ENCODE data around the gene GNG2. TPM values are rescaled to one million over a fixed set of nuclear protein-coding genes. Genes with fewer than 3 reads are reported as not detected.

GNG2 gene
- polyA plus RNA-seq, 1 of the 3 experiments (the other 2 are of a cell fraction) = 17.8 TPM

GRCh38 chr14:51868405-51868804, 8.0 kb downstream of the GNG2 start (continued):
- no peak for TF ChIP-seq CTCF (IDR thresholded peaks at IDR 0.05)
- no peak for TF ChIP-seq NFIC (IDR thresholded peaks at IDR 0.05; ENCODE audit: borderline replicate concordance)
- TF ChIP-seq GABPA (IDR thresholded peaks at IDR 0.05; ENCODE audit: low read depth) = no peak
- no peak for TF ChIP-seq POLR2AphosphoS5 (IDR thresholded peaks at IDR 0.05; ENCODE audit: low read depth, low read length)

GRCh38 chr14:51869411-51870100, 9.1 kb downstream of the GNG2 start:
- H3K27ac ChIP-seq (ENCODE audit: low read depth in 2 of 2, low read length in 1 of 2) = no peak overlapping the region
- H3K9me3 ChIP-seq = no peaks in the 10 kb centered on the region
- H3K36me3 ChIP-seq (replicated peaks in 1 of 2; ENCODE audit: control insufficient read depth in 1 of 2, insufficient read depth in 2 of 2, low read length in 1 of 2) = peaks cover 0 to 3% of the 10 kb centered on the region in 2 experiments
- ChIA-PET CTCF (interaction anchor here (1.0 to 1.3 kb wide), 4 partner anchors 8 to 93 kb away, joined by 3 to 6 read pairs (median 3); partner anchors contain the start of gene GNG2), POLR2A (no interaction called here)
- 93% methylated on average over 8 of the region's 9 CpGs for WGBS (ENCODE audit: low lambda C conversion rate)
- peaks cover 7% of the 10 kb centered on the region for H3F3A ChIP-seq (replicated peaks; ENCODE audit: insufficient read depth)
- H3K79me2 ChIP-seq (ENCODE audit: insufficient read depth) = peaks cover 74% of the 10 kb centered on the region
- H3K4me1 ChIP-seq (ENCODE audit: control insufficient read depth in 1 of 2, insufficient read depth in 2 of 2, low read depth in 1 of 2, low read length in 1 of 2) = peaks cover 8 to 46% of the 10 kb centered on the region in 2 experiments; a peak in 2 of 4 replicates
- no peak for DNase-seq
- H3K9ac ChIP-seq = no peak overlapping the region
- H4K20me1 ChIP-seq (ENCODE audit: insufficient read depth) = no peaks in the 10 kb centered on the region
- H3K27me3 ChIP-seq (ENCODE audit: insufficient read depth) = no peaks in the 10 kb centered on the region
- H2AFZ ChIP-seq (ENCODE audit: low read depth) = no peak overlapping the region
- no peak overlapping the region for H3K4me3 ChIP-seq (ENCODE audit: low read depth in 2 of 2, low read length in 1 of 2)
- H3K4me2 ChIP-seq = no peak overlapping the region
- H3K9me2 ChIP-seq = no peaks in the 10 kb centered on the region
- TF ChIP-seq NRF1 (IDR thresholded peaks at IDR 0.05; ENCODE audit: low read depth, low read length) = no peak
- TF ChIP-seq ZBTB33 (IDR thresholded peaks at IDR 0.05; ENCODE audit: borderline replicate concordance, low read depth) = no peak
- TF ChIP-seq GABPA (IDR thresholded peaks at IDR 0.05; ENCODE audit: low read depth) = no peak
- no peak for TF ChIP-seq MXI1 (IDR thresholded peaks at IDR 0.05; ENCODE audit: low read depth, low read length)

GRCh38 chr14:51870606-51871005, 10.2 kb downstream of the GNG2 start:
- WGBS (ENCODE audit: low lambda C conversion rate) = 85% methylated on average over 2 of the region's 2 CpGs
- TF ChIP-seq CHD2 (IDR thresholded peaks at IDR 0.05; ENCODE audit: low read length, partially characterized antibody) (no peak), MAX (IDR thresholded peaks at IDR 0.05; ENCODE audit: low read depth) (no peak), MEF2A (IDR thresholded peaks at IDR 0.05; ENCODE audit: borderline replicate concordance, low read depth) (no peak), REST (IDR thresholded peaks at IDR 0.05; ENCODE audit: low read depth, low read length) (no peak), ELF1 (IDR thresholded peaks at IDR 0.05) (no peak), USF1 (IDR thresholded peaks at IDR 0.05; ENCODE audit: borderline replicate concordance, low read depth) (no peak), EZH2phosphoT487 (IDR thresholded peaks at IDR 0.05; ENCODE audit: borderline replicate concordance, low read depth) (no peak), FOSL2 (IDR thresholded peaks at IDR 0.05; ENCODE audit: borderline replicate concordance, low read depth) (no peak), TAF1 (IDR thresholded peaks at IDR 0.05; ENCODE audit: borderline replicate concordance, low read depth, low read length) (no peak), YY1 (IDR thresholded peaks at IDR 0.05; ENCODE audit: low read depth) (no peak)

More at GRCh38 chr14:51870606-51871005, 10.2 kb downstream of the GNG2 start:
- H3K4me2 ChIP-seq = no peak overlapping the region
- H3K27ac ChIP-seq (ENCODE audit: low read depth in 2 of 2, low read length in 1 of 2) = no peak overlapping the region
- H3K79me2 ChIP-seq (ENCODE audit: insufficient read depth) = peaks cover 65% of the 10 kb centered on the region
- no peak overlapping the region for H2AFZ ChIP-seq (ENCODE audit: low read depth)
- H3K4me1 ChIP-seq (ENCODE audit: control insufficient read depth in 1 of 2, insufficient read depth in 2 of 2, low read depth in 1 of 2, low read length in 1 of 2) = peaks cover 8 to 41% of the 10 kb centered on the region in 2 experiments; a peak in 2 of 4 replicates
- no peak for DNase-seq
- no peak overlapping the region for H3K9ac ChIP-seq
- peaks cover 0 to 3% of the 10 kb centered on the region in 2 experiments for H3K36me3 ChIP-seq (replicated peaks in 1 of 2; ENCODE audit: control insufficient read depth in 1 of 2, insufficient read depth in 2 of 2, low read length in 1 of 2)
- H3K4me3 ChIP-seq (ENCODE audit: low read depth in 2 of 2, low read length in 1 of 2) = no peak overlapping the region
- CTCF ChIA-PET = interaction anchor here (1.0 to 1.8 kb wide), 3 partner anchors 9 to 108 kb away, joined by 3 to 8 read pairs (median 6); no protein-coding TSS in a partner anchor
- POLR2A ChIA-PET = no interaction called here
- H3F3A ChIP-seq (replicated peaks; ENCODE audit: insufficient read depth) = peaks cover 7% of the 10 kb centered on the region
- H3K9me3 ChIP-seq = no peaks in the 10 kb centered on the region
- no peaks in the 10 kb centered on the region for H4K20me1 ChIP-seq (ENCODE audit: insufficient read depth)
- H3K27me3 ChIP-seq (ENCODE audit: insufficient read depth) = no peaks in the 10 kb centered on the region
- no peaks in the 10 kb centered on the region for H3K9me2 ChIP-seq

All from SK-N-SH (cell line).